ENCODE data around the gene KCNT1.

The KCNT1 gene

DNA sequence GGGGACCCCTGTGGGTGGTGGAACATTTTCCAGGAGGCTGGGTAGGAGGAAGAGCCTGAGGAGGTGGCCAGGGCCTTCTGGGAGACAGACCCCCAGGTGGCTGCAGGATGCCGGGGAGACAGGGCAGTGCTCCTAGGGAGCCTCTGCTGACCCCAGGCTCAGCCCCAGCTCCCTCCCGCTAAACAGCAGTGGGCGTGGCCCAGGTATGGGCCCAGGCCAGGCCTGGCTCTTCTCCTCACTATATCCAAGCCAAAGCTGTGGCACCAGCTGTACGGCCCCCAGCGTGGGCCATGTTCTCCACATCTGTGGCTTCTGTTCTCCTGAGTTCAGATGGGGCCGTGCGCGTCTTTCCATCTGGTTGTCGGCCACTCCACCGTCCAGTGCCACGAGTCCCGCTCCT is 58.5 kb downstream of the KCNT1 start:
- DNase-seq (ENCODE audit: low spot score), result no peak
- TF ChIP-seq, protein P1, sequence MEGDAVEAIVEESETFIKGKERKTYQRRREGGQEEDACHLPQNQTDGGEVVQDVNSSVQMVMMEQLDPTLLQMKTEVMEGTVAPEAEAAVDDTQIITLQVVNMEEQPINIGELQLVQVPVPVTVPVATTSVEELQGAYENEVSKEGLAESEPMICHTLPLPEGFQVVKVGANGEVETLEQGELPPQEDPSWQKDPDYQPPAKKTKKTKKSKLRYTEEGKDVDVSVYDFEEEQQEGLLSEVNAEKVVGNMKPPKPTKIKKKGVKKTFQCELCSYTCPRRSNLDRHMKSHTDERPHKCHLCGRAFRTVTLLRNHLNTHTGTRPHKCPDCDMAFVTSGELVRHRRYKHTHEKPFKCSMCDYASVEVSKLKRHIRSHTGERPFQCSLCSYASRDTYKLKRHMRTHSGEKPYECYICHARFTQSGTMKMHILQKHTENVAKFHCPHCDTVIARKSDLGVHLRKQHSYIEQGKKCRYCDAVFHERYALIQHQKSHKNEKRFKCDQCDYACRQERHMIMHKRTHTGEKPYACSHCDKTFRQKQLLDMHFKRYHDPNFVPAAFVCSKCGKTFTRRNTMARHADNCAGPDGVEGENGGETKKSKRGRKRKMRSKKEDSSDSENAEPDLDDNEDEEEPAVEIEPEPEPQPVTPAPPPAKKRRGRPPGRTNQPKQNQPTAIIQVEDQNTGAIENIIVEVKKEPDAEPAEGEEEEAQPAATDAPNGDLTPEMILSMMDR (IDR thresholded peaks at IDR 0.05; ENCODE audit: borderline replicate concordance, control extremely low read depth, extremely low read depth, insufficient read depth, missing control alignments), result no peak
- in situ Hi-C loops (cut with MboI; ENCODE audit: low sequenced_read_pairs, unreplicated experiment), result no loop called here

DNA sequence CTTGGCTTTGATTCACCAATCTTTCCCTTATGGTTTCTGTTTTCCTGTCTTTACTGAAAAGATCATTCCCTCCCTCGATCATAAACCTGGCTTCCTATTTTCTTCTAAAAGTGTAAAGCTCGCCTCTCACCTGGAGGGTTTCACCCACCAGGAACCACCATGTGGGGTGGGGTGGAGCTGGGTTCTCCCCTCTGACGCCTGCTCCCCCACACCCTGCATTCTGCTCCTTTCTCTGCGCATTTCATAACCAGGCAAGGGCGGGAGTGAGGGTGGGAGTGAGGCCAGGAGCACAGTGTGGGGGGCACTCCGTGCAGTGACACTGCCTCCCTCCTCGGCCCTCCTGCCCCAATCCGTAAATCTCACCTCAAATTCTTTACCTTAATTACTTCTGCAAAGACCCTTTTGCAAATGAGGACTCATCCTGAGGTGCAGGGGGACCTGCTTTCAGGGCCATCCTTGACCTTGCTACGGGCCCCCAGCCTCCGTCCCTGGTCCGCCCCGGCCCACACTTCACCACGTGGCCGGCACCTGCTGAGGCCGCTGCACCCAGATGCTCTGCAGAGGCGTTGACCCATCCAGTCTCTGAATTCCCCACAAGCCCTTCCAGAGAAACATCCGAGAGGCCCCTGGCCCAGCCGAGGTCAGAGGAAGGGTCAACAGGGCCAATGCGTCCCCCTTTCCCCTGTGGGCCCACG is 59.3 kb downstream of the KCNT1 start:
- no peak for DNase-seq (ENCODE audit: low spot score)
- TF ChIP-seq, protein P1 (IDR thresholded peaks at IDR 0.05; ENCODE audit: borderline replicate concordance, control extremely low read depth, extremely low read depth, insufficient read depth, missing control alignments), result no peak
- in situ Hi-C loops (cut with MboI; ENCODE audit: low sequenced_read_pairs, unreplicated experiment), result no loop called here

DNA sequence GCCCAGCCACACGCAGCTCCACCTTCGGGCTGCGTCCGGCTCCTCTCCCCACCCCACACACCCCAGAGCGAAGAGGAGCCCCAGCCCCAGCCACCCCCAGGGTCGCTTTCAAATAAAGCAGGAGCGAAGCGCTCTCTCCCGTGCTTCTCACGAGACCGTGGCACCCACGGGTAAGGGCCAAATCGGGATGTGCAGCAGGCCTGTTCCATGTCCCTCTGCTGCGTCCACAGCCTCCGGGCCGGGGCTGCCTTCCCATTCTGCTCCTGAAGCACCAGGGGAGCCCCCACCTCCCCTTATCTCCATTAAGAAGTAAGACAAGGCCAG is 59.8 kb downstream of the KCNT1 start:
- no peak for DNase-seq (ENCODE audit: low spot score)
- TF ChIP-seq, protein P1 (IDR thresholded peaks at IDR 0.05; ENCODE audit: borderline replicate concordance, control extremely low read depth, extremely low read depth, insufficient read depth, missing control alignments), result no peak
- in situ Hi-C loops (cut with MboI; ENCODE audit: low sequenced_read_pairs, unreplicated experiment), result no loop called here

DNA sequence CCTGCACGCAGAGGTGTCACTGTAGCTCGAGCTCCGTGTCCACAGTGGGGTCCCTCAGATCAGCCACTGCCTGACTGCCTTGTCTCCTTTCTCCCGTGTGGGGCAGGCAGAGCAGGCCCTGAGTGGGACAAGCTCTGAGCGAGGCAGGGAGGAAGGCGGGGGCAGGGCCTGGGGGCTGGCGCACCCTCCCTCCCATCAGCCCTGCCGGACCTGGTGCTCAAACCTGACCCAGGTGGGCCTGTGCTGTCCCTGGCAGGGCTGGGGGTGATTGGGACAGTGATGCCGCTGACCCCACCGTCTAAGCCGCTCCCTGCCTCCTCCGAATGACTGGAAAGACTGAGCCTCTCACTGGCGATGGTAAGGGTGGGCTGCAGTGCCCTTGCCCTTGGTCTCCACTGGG is 60.9 kb downstream of the KCNT1 start:
- no peak for DNase-seq (ENCODE audit: low spot score)
- TF ChIP-seq, protein P1 (IDR thresholded peaks at IDR 0.05; ENCODE audit: borderline replicate concordance, control extremely low read depth, extremely low read depth, insufficient read depth, missing control alignments), result no peak
- in situ Hi-C loops (cut with MboI; ENCODE audit: low sequenced_read_pairs, unreplicated experiment), result no loop called here

DNA sequence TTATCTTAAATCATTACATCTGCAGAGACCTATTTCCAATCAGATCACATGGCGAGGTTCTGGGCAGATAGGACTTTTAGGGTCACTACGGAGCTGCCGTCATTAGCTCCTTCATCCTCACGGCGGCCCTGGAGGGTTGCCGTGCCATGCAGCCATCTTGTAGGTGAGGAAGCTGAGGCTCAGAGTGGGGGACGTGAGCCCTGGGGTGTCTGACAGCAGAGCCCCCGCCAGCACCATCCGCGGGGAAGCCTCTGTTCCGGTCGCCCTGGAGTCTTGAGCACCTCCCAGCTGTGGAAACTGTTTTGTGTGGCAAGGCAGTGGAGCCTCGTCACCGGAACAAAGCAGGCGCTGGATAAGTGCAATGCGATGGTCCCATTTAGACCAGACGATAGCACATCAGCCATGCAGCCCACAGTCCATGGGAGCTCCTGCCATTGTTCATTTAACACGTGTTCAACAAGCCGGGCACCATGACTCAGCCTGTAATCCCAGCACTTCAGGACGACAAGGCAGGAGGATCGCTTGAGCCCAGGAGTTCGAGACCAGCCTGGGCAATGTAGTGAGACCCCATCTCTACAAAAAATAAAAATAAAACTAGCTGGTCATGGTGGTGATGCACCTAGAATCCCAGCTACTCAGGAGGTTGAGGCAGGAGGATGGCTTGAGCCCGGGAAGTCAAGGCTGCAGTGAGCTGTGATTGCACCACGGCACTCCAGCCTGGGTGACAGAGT is 61.9 kb downstream of the KCNT1 start:
- in situ Hi-C loops (cut with MboI; ENCODE audit: low sequenced_read_pairs, unreplicated experiment), result no loop called here
- TF ChIP-seq, protein P1 (IDR thresholded peaks at IDR 0.05; ENCODE audit: borderline replicate concordance, control extremely low read depth, extremely low read depth, insufficient read depth, missing control alignments), result no peak
- DNase-seq (ENCODE audit: low spot score), result no peak

DNA sequence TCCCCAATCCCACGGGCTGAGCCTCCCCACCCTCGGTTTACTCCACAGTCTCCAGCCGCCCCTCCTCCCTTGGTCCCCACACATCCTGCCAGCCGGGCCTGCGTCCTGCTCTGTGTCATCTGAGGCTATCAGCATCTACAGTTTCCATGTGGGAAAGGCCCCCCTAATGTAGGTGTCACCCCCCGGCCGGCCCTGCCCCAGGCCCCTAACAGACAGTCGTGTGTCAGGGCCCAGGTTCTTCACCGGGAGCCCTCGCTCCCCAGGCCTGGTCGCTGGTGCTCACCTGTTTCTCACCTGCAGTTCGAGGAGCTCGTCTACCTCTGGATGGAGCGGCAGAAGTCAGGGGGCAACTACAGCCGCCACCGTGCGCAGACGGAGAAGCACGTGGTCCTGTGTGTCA is 62.7 kb downstream of the KCNT1 start:
- TF ChIP-seq, protein P1 (IDR thresholded peaks at IDR 0.05; ENCODE audit: borderline replicate concordance, control extremely low read depth, extremely low read depth, insufficient read depth, missing control alignments), result no peak
- DNase-seq (ENCODE audit: low spot score), result peak; percentile 65
- in situ Hi-C loops (cut with MboI; ENCODE audit: low sequenced_read_pairs, unreplicated experiment), result no loop called here

Data from GM13976 (cell line).